HEK293 (cell line): ENCODE measurements around the gene APOC3.

Source experiments
- RBAK ChIP-seq: fragments of 450-650 bp; formaldehyde crosslinking; IDR thresholded peaks from 2 replicates; pipeline ENCODE4 v1.5.1; 2016; ENCODE audit warnings: missing biosample characterization, missing genetic modification characterization
- REPIN1 ChIP-seq: fragments of 450-650 bp; formaldehyde crosslinking; IDR thresholded peaks from 2 replicates; pipeline ENCODE4 v1.5.1; 2017; ENCODE audit warnings: missing biosample characterization, missing genetic modification characterization, low read depth
- ZNF530 ChIP-seq: fragments of 450-650 bp; formaldehyde crosslinking; IDR thresholded peaks from 2 replicates; pipeline ENCODE4 v1.5.1; 2016; ENCODE audit warnings: low read depth, missing biosample characterization, missing genetic modification characterization
- ZNF76 ChIP-seq: fragments of 450-650 bp; formaldehyde crosslinking; IDR thresholded peaks from 2 replicates; pipeline ENCODE4; 2016; ENCODE audit warnings: low read depth, missing biosample characterization, missing genetic modification characterization, borderline replicate concordance
- TF ChIP-seq, protein P1 (sequence below): fragments of 450-650 bp; formaldehyde crosslinking; IDR thresholded peaks from 2 replicates; pipeline ENCODE4 v1.5.1; 2016; ENCODE audit warnings: missing biosample characterization, missing genetic modification characterization

DNA sequence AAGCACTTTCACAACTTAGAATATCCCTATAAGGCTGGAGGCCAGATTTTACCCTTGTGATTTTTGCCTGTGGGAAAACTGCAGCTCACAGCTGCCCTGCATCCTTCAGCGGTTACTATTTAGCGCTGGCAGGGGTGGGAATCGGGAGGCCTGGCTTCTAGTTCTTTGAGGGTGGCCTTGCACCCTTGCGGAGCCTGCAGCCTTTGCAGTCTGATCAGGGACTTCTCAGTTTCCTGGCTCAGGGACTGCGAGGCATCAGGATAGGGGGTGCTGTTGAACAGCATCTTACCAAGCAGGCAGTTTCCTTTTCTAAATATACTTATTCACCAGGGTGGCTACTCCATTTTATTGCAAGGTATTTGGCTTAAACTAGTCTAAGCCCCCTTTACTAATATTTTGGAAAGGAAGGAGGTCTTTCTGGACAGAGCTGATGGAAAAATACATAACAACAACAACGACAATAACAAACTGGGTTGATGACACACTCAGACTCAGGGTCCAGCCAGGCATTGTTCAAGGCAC, 10.6 kb downstream of the APOC3 start:
- no peak for TF ChIP-seq RBAK (tag by site-specific recombination)
- TF ChIP-seq, protein P1, sequence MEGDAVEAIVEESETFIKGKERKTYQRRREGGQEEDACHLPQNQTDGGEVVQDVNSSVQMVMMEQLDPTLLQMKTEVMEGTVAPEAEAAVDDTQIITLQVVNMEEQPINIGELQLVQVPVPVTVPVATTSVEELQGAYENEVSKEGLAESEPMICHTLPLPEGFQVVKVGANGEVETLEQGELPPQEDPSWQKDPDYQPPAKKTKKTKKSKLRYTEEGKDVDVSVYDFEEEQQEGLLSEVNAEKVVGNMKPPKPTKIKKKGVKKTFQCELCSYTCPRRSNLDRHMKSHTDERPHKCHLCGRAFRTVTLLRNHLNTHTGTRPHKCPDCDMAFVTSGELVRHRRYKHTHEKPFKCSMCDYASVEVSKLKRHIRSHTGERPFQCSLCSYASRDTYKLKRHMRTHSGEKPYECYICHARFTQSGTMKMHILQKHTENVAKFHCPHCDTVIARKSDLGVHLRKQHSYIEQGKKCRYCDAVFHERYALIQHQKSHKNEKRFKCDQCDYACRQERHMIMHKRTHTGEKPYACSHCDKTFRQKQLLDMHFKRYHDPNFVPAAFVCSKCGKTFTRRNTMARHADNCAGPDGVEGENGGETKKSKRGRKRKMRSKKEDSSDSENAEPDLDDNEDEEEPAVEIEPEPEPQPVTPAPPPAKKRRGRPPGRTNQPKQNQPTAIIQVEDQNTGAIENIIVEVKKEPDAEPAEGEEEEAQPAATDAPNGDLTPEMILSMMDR: no peak
- TF ChIP-seq ZNF76 (tag by site-specific recombination): no peak
- no peak for TF ChIP-seq REPIN1 (tag by site-specific recombination)
- no peak for TF ChIP-seq ZNF530 (tag by site-specific recombination)
